Calu3 (cell line): ENCODE measurements around the gene RIOX2. TPM values are rescaled to one million over a fixed set of nuclear protein-coding genes. Genes with fewer than 3 reads are reported as not detected.

Experiments used
- BruUV-seq: library from RNA; stranded (reverse); fragments of 400-500 nt; replicated peaks from 2 replicates; lab custom pipeline; 2021; lab: Mats Ljungman, UMichigan
- CTCF ChIA-PET: fragments of 300-600 bp; sonication (Branson Sonifier 250); formaldehyde crosslinking; loops from one replicate; lab custom pipeline; 2022; ENCODE audit warnings: antibody characterized with exemption; lab: Charles Lee
- DNase-seq: peaks from one replicate; pipeline ENCODE4 v3.0.0; 2022
- H3K27ac Mint-ChIP-seq: one replicate; pipeline ENCODE4 v1.8.0; 2022; ENCODE audit warnings: mixed read lengths; ENCODE audit not compliant: unreplicated experiment
- H3K27me3 Mint-ChIP-seq: one replicate; pipeline ENCODE4 v1.8.0; 2022; ENCODE audit warnings: mixed read lengths; ENCODE audit not compliant: unreplicated experiment
- H3K36me3 Mint-ChIP-seq: one replicate; pipeline ENCODE4 v1.8.0; 2022; ENCODE audit warnings: mild to moderate bottlenecking, moderate library complexity, mixed read lengths; ENCODE audit not compliant: insufficient read depth, unreplicated experiment
- H3K4me1 Mint-ChIP-seq: one replicate; pipeline ENCODE4 v1.8.0; 2022; ENCODE audit warnings: mild to moderate bottlenecking, low read depth, mixed read lengths; ENCODE audit not compliant: unreplicated experiment
- H3K4me3 Mint-ChIP-seq: one replicate; pipeline ENCODE4 v1.8.0; 2022; ENCODE audit warnings: mild to moderate bottlenecking, low read depth, moderate library complexity, mixed read lengths; ENCODE audit not compliant: unreplicated experiment
- H3K9me3 Mint-ChIP-seq: one replicate; pipeline ENCODE4 v1.8.0; 2022; ENCODE audit warnings: low read depth, mixed read lengths; ENCODE audit not compliant: unreplicated experiment
- intact Hi-C: fragments of 100-400 bp; cut with micrococcal nuclease; formaldehyde crosslinking; loops from one replicate; pipeline ENCODE4 v1.10.0; 2022; ENCODE audit not compliant: unreplicated experiment
- total RNA-seq: library from RNA; stranded (reverse); gene quantifications from 2 replicates; pipeline ENCODE4 v1.2.3, GENCODE V29; 2022
- TF ChIP-seq, protein P1 (sequence below): fragments of 200-600 bp; IDR thresholded peaks from one replicate; pipeline ENCODE4 v1.8.0; 2022; ENCODE audit warnings: antibody characterized with exemption; ENCODE audit not compliant: unreplicated experiment

The RIOX2 gene
- total RNA-seq, 1 experiment from 2014 or later = 32.1 TPM

DNA sequence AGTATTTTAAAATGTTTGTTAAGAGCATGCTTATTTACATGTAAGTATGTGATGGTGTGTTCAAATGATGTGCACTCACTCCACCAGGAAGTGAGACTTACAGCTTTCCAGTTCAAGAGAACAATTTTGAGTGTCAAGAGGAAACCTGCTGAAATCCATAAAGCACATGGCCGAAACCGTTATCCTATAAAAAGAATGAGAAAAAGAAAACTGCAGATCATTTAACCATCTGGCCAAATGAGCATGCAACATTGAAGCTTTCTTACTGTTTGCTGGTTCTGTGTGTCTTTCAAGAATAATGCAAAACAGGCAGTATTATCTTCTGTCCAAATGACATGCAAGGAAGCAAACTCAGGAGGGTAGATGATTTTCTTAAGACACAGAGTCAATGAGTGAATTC is 36.6 kb upstream of the RIOX2 start:
- no TSS peak for BruUV-seq
- H3K27me3 Mint-ChIP-seq = no peaks in the 10 kb centered on the region
- H3K27ac Mint-ChIP-seq = no peak overlapping the region
- CTCF ChIA-PET = no interaction called here
- no peak overlapping the region for H3K4me3 Mint-ChIP-seq
- TF ChIP-seq, protein P1, sequence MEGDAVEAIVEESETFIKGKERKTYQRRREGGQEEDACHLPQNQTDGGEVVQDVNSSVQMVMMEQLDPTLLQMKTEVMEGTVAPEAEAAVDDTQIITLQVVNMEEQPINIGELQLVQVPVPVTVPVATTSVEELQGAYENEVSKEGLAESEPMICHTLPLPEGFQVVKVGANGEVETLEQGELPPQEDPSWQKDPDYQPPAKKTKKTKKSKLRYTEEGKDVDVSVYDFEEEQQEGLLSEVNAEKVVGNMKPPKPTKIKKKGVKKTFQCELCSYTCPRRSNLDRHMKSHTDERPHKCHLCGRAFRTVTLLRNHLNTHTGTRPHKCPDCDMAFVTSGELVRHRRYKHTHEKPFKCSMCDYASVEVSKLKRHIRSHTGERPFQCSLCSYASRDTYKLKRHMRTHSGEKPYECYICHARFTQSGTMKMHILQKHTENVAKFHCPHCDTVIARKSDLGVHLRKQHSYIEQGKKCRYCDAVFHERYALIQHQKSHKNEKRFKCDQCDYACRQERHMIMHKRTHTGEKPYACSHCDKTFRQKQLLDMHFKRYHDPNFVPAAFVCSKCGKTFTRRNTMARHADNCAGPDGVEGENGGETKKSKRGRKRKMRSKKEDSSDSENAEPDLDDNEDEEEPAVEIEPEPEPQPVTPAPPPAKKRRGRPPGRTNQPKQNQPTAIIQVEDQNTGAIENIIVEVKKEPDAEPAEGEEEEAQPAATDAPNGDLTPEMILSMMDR = no peak
- no peak for DNase-seq
- H3K9me3 Mint-ChIP-seq = no peaks in the 10 kb centered on the region
- peaks cover 19% of the 10 kb centered on the region for H3K4me1 Mint-ChIP-seq
- H3K36me3 Mint-ChIP-seq = peaks cover 6% of the 10 kb centered on the region
- intact Hi-C loops = no loop called here

DNA sequence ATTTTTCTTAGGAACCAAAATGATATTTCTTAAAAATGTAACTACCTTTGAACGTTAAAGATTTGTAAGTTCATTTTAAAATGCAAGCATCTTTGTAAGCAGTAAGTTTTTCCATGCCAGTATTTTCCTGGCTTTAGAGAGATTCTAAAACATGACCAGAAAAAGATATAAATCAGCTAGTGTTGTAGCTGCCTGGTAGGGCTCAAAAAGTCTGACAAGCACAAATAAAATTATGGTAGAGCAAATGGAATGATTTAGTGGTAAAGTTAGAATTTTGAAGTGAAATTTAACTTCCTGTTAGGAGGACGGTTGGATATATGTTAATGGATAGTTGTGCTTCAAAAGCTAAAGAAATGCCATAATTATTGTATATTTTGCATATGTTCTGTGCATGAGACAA is 33.2 kb upstream of the RIOX2 start:
- no TSS peak for BruUV-seq
- H3K9me3 Mint-ChIP-seq = no peaks in the 10 kb centered on the region
- peaks cover 9% of the 10 kb centered on the region for H3K4me1 Mint-ChIP-seq
- intact Hi-C loops = no loop called here
- H3K36me3 Mint-ChIP-seq = no peaks in the 10 kb centered on the region
- CTCF ChIA-PET = no interaction called here
- H3K27ac Mint-ChIP-seq = no peak overlapping the region
- no peak for DNase-seq
- no peaks in the 10 kb centered on the region for H3K27me3 Mint-ChIP-seq
- TF ChIP-seq, protein P1 = no peak
- no peak overlapping the region for H3K4me3 Mint-ChIP-seq

DNA sequence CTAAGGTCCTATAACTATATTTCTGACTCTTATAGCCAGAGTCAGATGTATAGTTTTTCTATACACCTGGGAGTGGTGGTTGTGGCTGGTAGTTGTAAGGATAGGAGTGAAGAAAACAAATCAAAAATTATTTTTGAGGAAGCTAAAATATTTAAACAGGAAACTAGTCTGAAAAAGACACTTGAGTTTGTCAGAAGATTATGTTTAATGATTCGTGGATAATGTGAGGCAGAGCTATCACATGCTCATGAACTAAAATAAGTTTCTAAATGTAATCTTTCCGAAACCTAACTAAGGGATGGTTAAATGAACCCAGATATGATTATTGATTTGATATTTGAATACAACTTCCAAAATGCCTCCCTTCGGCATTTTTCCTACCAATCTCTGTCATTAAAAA is 32.5 kb upstream of the RIOX2 start:
- H3K4me1 Mint-ChIP-seq = peaks cover 9% of the 10 kb centered on the region

DNA sequence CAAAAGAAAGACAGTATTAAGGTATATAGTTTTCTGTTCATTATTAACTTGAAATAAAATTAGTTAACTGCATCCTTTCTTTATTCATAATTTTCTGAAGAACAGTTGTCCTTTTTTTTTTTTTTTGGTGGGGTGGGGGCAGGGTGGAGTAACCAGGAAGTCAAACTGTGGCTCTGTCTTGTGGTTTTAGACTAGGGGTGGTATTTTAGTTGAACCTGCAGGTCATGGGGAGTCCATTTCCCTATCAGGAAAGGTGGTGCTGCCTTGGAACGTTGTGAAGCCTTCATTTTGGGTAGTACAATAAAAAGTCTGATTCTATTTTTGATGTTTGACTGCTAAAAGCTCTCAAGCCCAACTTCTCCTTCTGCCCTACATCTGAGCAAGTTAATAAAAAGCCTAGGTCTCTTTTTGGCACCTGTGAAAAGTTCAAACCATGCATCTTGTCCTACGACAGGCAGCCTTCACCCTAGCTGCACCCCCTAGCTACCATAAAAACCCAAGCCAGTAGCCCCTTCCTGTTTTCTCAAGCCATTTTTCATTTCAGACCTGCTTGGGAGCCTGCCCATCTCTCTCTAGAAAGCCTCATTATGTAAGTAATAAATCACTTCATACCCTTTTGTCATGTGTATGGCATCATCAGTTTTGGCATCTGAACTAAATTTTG is 31.2 kb upstream of the RIOX2 start:
- H3K9me3 Mint-ChIP-seq = no peaks in the 10 kb centered on the region
- BruUV-seq = no TSS peak
- H3K27ac Mint-ChIP-seq = peak overlapping the region; percentile 18
- DNase-seq = no peak
- H3K27me3 Mint-ChIP-seq = no peaks in the 10 kb centered on the region
- H3K4me1 Mint-ChIP-seq = peaks cover 9% of the 10 kb centered on the region
- H3K4me3 Mint-ChIP-seq = no peak overlapping the region
- CTCF ChIA-PET = no interaction called here
- no peaks in the 10 kb centered on the region for H3K36me3 Mint-ChIP-seq
- TF ChIP-seq, protein P1 = no peak
- intact Hi-C loops = no loop called here

More for the DNA sequence above, 32.5 kb upstream of the RIOX2 start:
- Mint-ChIP-seq H3K4me3 (no peak overlapping the region), H3K9me3 (no peaks in the 10 kb centered on the region), H3K27ac (no peak overlapping the region), H3K27me3 (no peaks in the 10 kb centered on the region), H3K36me3 (no peaks in the 10 kb centered on the region)
- TF ChIP-seq, protein P1 = no peak
- no peak for DNase-seq
- no TSS peak for BruUV-seq
- intact Hi-C loops = no loop called here
- CTCF ChIA-PET = no interaction called here
